ENCODE results near the gene SHANK1.

- TF ChIP-seq CTCF (IDR thresholded peaks at IDR 0.05): no peak
- TF ChIP-seq POLR2A (IDR thresholded peaks at IDR 0.05): no peak
Observed at GRCh38 chr19:50632151-50632835, 87.3 kb downstream of the SHANK1 start.
